Kidney (tissue), 14 donors: ENCODE measurements around the gene SULF2. TPM values are rescaled to one million over a fixed set of nuclear protein-coding genes. Genes with fewer than 3 reads are reported as not detected.

ENCODE experiments used
- DNase-seq, 5 donors: peaks; one replicate each; pipeline ENCODE4 v3.0.0-alpha.2; 2013 to 2020
- FAIRE-seq: peaks from 2 replicates; lab custom pipeline; 2012; peaks lifted over from hg19 to GRCh38; lab: Jason Lieb, UNC
- H3K27ac ChIP-seq, 2 donors: one replicate each; pipeline ENCODE4 v1.7.0; 2013; ENCODE audit warnings: low read depth in 2 of 2, low read length in 2 of 2, inconsistent platforms in 1 of 2
- H3K27me3 ChIP-seq: one replicate; pipeline ENCODE4 v1.7.1; 2013; ENCODE audit warnings: low read length, inconsistent platforms; ENCODE audit not compliant: control insufficient read depth, insufficient read depth
- H3K36me3 ChIP-seq, 3 donors: one replicate each; pipeline versions ENCODE4 v1.7.0 to v1.7.1; 2013; ENCODE audit warnings: low read length in 3 of 3, control low read depth in 1 of 3, inconsistent platforms in 1 of 3; ENCODE audit not compliant: insufficient read depth in 3 of 3, control insufficient read depth in 2 of 3
- H3K4me1 ChIP-seq, 3 donors: one replicate each; pipeline versions ENCODE4 v1.7.0 to v1.7.1; 2013; ENCODE audit warnings: low read length in 3 of 3, inconsistent platforms in 1 of 3, low read depth in 1 of 3; ENCODE audit not compliant: control insufficient read depth in 2 of 3, insufficient read depth in 2 of 3
- H3K4me3 ChIP-seq, 3 donors: one replicate each; pipeline versions ENCODE4 v1.7.0 to v1.8.1; 2013; ENCODE audit warnings: low read length in 3 of 3, control low read depth in 1 of 3, inconsistent platforms in 1 of 3
- H3K9ac ChIP-seq, 3 donors: one replicate each; pipeline versions ENCODE4 v1.7.0 to v1.7.1; 2013; ENCODE audit warnings: low read length in 3 of 3, control low read depth in 1 of 3, inconsistent platforms in 1 of 3
- H3K9me3 ChIP-seq, 3 donors: one replicate each; pipeline versions ENCODE4 v1.7.0 to v1.7.1; 2013; ENCODE audit warnings: low read length in 3 of 3, control low read depth in 1 of 3, inconsistent platforms in 1 of 3; ENCODE audit not compliant: control insufficient read depth in 2 of 3, insufficient read depth in 1 of 3
- CTCF ChIP-seq: IDR thresholded peaks from 3 replicates; pipeline ENCODE4 v1.5.1; 2012; ENCODE audit warnings: mild to moderate bottlenecking, moderate library complexity, borderline replicate concordance; ENCODE audit not compliant: insufficient read depth; ENCODE audit errors: extremely low read depth
- intact Hi-C: fragments of 100-400 bp; cut with DNase I; formaldehyde crosslinking; loops from one replicate; pipeline ENCODE4 v1.11.1; 2022
- polyA plus RNA-seq: library from polyadenylated mRNA; stranded (reverse); fragments of 350-450 nt; fragmentation: Illumina TruSeq; extraction: RNeasy Lipid Tissue Mini Kit (QIAGEN cat#74804); gene quantifications from one replicate; pipeline ENCODE4 v1.2.3, GENCODE V29; 2014; ENCODE audit warnings: low read depth, low replicate concordance; ENCODE audit not compliant: insufficient read depth
- total RNA-seq: library from RNA; stranded (reverse); fragmentation: NEBNext Ultra II Directional; extraction: Animal tissue kit (Norgen Biotek cat#: 25700); gene quantifications from one replicate; pipeline ENCODE4 v1.2.1, GENCODE V29; 2021
- donor health status: control.
- donor health status: control.
- donor health status: control.
- donor health status: control.
- donor health status: control.
- donor health status: DM: yes; HTN: yes; CAD: no.
- donor health status: Normal renal cell carcinoma (clear cell type).

The SULF2 gene
- total and polyA plus RNA-seq, 2 donors from 2014 or later: 85.1 to 257 TPM

- no peak overlapping the region for H3K4me3 ChIP-seq
- H3K36me3 ChIP-seq: no peaks in the 10 kb centered on the region
- H3K27me3 ChIP-seq: no peaks in the 10 kb centered on the region
- no peaks in the 10 kb centered on the region for H3K9me3 ChIP-seq
- intact Hi-C loops: no loop called here
- no peak for FAIRE-seq
- no peak for DNase-seq
- H3K4me1 ChIP-seq: no peaks in the 10 kb centered on the region
- no peak overlapping the region for H3K9ac ChIP-seq
- H3K27ac ChIP-seq: no peak overlapping the region
- no peak for TF ChIP-seq CTCF
Observed at GRCh38 chr20:47758517-47759450, 26.5 kb downstream of the SULF2 start.

- DNase-seq (no peak), FAIRE-seq (no peak)
- H3K4me1 ChIP-seq: no peaks in the 10 kb centered on the region
- intact Hi-C loops: no loop called here
- H3K4me3 ChIP-seq: no peak overlapping the region
- no peak overlapping the region for H3K9ac ChIP-seq
- H3K27ac ChIP-seq: no peak overlapping the region
- H3K27me3 ChIP-seq: no peaks in the 10 kb centered on the region
- TF ChIP-seq CTCF: no peak
- H3K36me3 ChIP-seq: no peaks in the 10 kb centered on the region
- no peaks in the 10 kb centered on the region for H3K9me3 ChIP-seq
Observed at GRCh38 chr20:47757145-47758035, 27.9 kb downstream of the SULF2 start.

GRCh38 chr20:47754946-47755652, 30.2 kb downstream of the SULF2 start:
- no peaks in the 10 kb centered on the region for H3K9me3 ChIP-seq
- no peak overlapping the region for H3K4me3 ChIP-seq
- no peak overlapping the region for H3K27ac ChIP-seq
- no peak for FAIRE-seq
- H3K9ac ChIP-seq: no peak overlapping the region
- no peaks in the 10 kb centered on the region for H3K27me3 ChIP-seq
- no peak for DNase-seq
- H3K36me3 ChIP-seq: no peaks in the 10 kb centered on the region
- no peaks in the 10 kb centered on the region for H3K4me1 ChIP-seq
- no peak for TF ChIP-seq CTCF
- intact Hi-C loops: no loop called here
